Stimulated activated CD4-positive, alpha-beta T cell treated with anti-CD3 and anti-CD28 coated beads, Interleukin-1b, Interleukin-23, amount 100 ng/mL, for 1 hour (primary cell): Measurements from ENCODE around the gene FBLN7.
"Not testable (repeated sequence)": the region's sequence is repeated elsewhere in the genome, so short reads cannot be mapped to it uniquely, and the experiment has no call there.

Experiments
- DNase-seq, 2 donors: peaks; one replicate each; pipeline ENCODE4 v3.0.0-alpha.2; 2020; ENCODE audit warnings: low read depth in 2 of 2

FBLN7 gene

GRCh38 chr2:112138159-112139032 is at the start of gene FBLN7:
TSS of gene FBLN7 (plus strand) at chr2:112138385. CDS start at chr2:112138656, 271 bp downstream.
- DNase-seq, result no peak

GRCh38 chr2:112089375-112089774 is 48.8 kb upstream of the FBLN7 start:
- DNase-seq, result no peak

GRCh38 chr2:112092286-112093041 is 45.7 kb upstream of the FBLN7 start:
- DNase-seq, result no peak

GRCh38 chr2:112093216-112093615 is 45.0 kb upstream of the FBLN7 start:
- no peak for DNase-seq

- DNase-seq, result no peak
These were observed 42.5 kb upstream of the FBLN7 start for GRCh38 chr2:112095681-112096080.

- no peak for DNase-seq
These were observed 42.1 kb upstream of the FBLN7 start for GRCh38 chr2:112096098-112096497.

GRCh38 chr2:112108178-112108832 is 29.9 kb upstream of the FBLN7 start:
- DNase-seq, result no peak

- DNase-seq, result no peak
These were observed 28.9 kb upstream of the FBLN7 start for GRCh38 chr2:112109278-112109677.

- DNase-seq, result no peak
These were observed 27.2 kb upstream of the FBLN7 start for GRCh38 chr2:112110966-112111365.

- DNase-seq, result not testable (repeated sequence)
These were observed 24.8 kb upstream of the FBLN7 start for GRCh38 chr2:112113354-112113753.

GRCh38 chr2:112118148-112118547 is 20.0 kb upstream of the FBLN7 start:
- DNase-seq, result no peak

GRCh38 chr2:112121682-112122254 is 16.4 kb upstream of the FBLN7 start:
- DNase-seq, result peak in 1 of 2 donors; percentile 16

- DNase-seq, result no peak
These were observed 9.1 kb upstream of the FBLN7 start for GRCh38 chr2:112129060-112129459.

- DNase-seq, result no peak
These were observed 4.8 kb upstream of the FBLN7 start for GRCh38 chr2:112133344-112133743.

GRCh38 chr2:112134120-112134519 is 4.1 kb upstream of the FBLN7 start:
- DNase-seq, result no peak

- DNase-seq, result no peak
These were observed 2.1 kb upstream of the FBLN7 start for GRCh38 chr2:112136096-112136495.

GRCh38 chr2:112137516-112138158 is 548 bp upstream of the FBLN7 start:
- no peak for DNase-seq

GRCh38 chr2:112139033-112139614 is 939 bp downstream of the FBLN7 start:
- DNase-seq, result not testable (repeated sequence)

GRCh38 chr2:112139661-112140204 is 1.5 kb downstream of the FBLN7 start:
- DNase-seq, result not testable (repeated sequence)

- no peak for DNase-seq
These were observed 2.1 kb downstream of the FBLN7 start for GRCh38 chr2:112140205-112140802.
